Osteoblast (primary cell): ENCODE results near the gene ADORA1. TPM values are rescaled to one million over a fixed set of nuclear protein-coding genes. Genes with fewer than 3 reads are reported as not detected.

Source experiments
- DNase-seq: peaks from one replicate; pipeline ENCODE4 v3.0.0; 2011; ENCODE audit warnings: low spot score, mixed read lengths; ENCODE audit not compliant: insufficient read length; ENCODE audit errors: missing footprints
- H2AFZ ChIP-seq: 2 replicates; pipeline ENCODE4 v1.6.0; 2011; ENCODE audit warnings: mild to moderate bottlenecking, low read length
- H3K27ac ChIP-seq: 2 replicates; pipeline ENCODE4 v1.5.1; 2011; ENCODE audit warnings: mild to moderate bottlenecking, low read depth, low read length, moderate library complexity
- H3K27me3 ChIP-seq: 2 replicates; pipeline ENCODE4 v1.6.0; 2012; ENCODE audit warnings: mild to moderate bottlenecking, control low read depth, inconsistent platforms, low read length, moderate library complexity; ENCODE audit not compliant: insufficient read depth
- H3K36me3 ChIP-seq: 2 replicates; pipeline ENCODE4 v1.5.1; 2011; ENCODE audit warnings: mild to moderate bottlenecking, low read length, control low read depth, moderate library complexity; ENCODE audit not compliant: insufficient read depth
- H3K4me1 ChIP-seq: 2 replicates; pipeline ENCODE4 v1.5.1; 2011; ENCODE audit warnings: mild to moderate bottlenecking, low read length, control low read depth, moderate library complexity; ENCODE audit not compliant: insufficient read depth
- H3K4me2 ChIP-seq: 2 replicates; pipeline ENCODE4 v1.6.0; 2011; ENCODE audit warnings: mild to moderate bottlenecking, low read length; ENCODE audit not compliant: insufficient read depth
- H3K4me3 ChIP-seq: fragments of 200-600 bp; sonication (generic); 3 replicates; pipeline ENCODE4 v1.5.1; 2012; ENCODE audit warnings: mild to moderate bottlenecking, low read length, inconsistent platforms; ENCODE audit not compliant: insufficient read depth
- H3K79me2 ChIP-seq: 2 replicates; pipeline ENCODE4 v1.6.0; 2012; ENCODE audit warnings: mild to moderate bottlenecking, low read length, control low read depth, inconsistent platforms; ENCODE audit not compliant: insufficient read depth
- H3K9me3 ChIP-seq: 2 replicates; pipeline ENCODE4 v1.5.1; 2011; ENCODE audit warnings: low read depth, low read length, control low read depth
- H4K20me1 ChIP-seq: 2 replicates; pipeline ENCODE4 v1.6.0; 2012; ENCODE audit warnings: mild to moderate bottlenecking, low read length, control low read depth; ENCODE audit not compliant: insufficient read depth
- total RNA-seq: library from RNA; depleted of rRNA; stranded (reverse); fragments of >200 nt; gene quantifications from 2 replicates; pipeline ENCODE4 v1.2.3, GENCODE V29; 2012
- TF ChIP-seq, protein P1 (sequence below): IDR thresholded peaks from 2 replicates; pipeline ENCODE4 v1.5.1; 2011; ENCODE audit warnings: mild to moderate bottlenecking, low read depth, low read length, moderate library complexity; ENCODE audit errors: extremely low read depth

The ADORA1 gene
- total RNA-seq, 1 donor: 4.0 TPM

GRCh38 chr1:203124546-203125317, 2.8 kb upstream of the ADORA1 start:
- Histone ChIP-seq H3K4me3 (no peak overlapping the region), H3K79me2 (no peaks in the 10 kb centered on the region), H3K4me1 (peaks cover 11% of the 10 kb centered on the region), H2AFZ (no peak overlapping the region), H3K27me3 (peaks cover 33% of the 10 kb centered on the region), H3K27ac (no peak overlapping the region), H3K4me2 (no peak overlapping the region), H3K36me3 (no peaks in the 10 kb centered on the region), H3K9me3 (no peaks in the 10 kb centered on the region), H4K20me1 (no peaks in the 10 kb centered on the region)
- DNase-seq: peak; percentile 63
- TF ChIP-seq, protein P1, sequence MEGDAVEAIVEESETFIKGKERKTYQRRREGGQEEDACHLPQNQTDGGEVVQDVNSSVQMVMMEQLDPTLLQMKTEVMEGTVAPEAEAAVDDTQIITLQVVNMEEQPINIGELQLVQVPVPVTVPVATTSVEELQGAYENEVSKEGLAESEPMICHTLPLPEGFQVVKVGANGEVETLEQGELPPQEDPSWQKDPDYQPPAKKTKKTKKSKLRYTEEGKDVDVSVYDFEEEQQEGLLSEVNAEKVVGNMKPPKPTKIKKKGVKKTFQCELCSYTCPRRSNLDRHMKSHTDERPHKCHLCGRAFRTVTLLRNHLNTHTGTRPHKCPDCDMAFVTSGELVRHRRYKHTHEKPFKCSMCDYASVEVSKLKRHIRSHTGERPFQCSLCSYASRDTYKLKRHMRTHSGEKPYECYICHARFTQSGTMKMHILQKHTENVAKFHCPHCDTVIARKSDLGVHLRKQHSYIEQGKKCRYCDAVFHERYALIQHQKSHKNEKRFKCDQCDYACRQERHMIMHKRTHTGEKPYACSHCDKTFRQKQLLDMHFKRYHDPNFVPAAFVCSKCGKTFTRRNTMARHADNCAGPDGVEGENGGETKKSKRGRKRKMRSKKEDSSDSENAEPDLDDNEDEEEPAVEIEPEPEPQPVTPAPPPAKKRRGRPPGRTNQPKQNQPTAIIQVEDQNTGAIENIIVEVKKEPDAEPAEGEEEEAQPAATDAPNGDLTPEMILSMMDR: no peak

- Histone ChIP-seq H3K27ac (no peak overlapping the region), H2AFZ (no peak overlapping the region), H3K79me2 (no peaks in the 10 kb centered on the region), H3K36me3 (no peaks in the 10 kb centered on the region), H3K4me2 (no peak overlapping the region), H3K4me1 (peaks cover 11% of the 10 kb centered on the region), H3K27me3 (peaks cover 23% of the 10 kb centered on the region), H3K9me3 (no peaks in the 10 kb centered on the region), H4K20me1 (no peaks in the 10 kb centered on the region), H3K4me3 (no peak overlapping the region)
- peak; percentile 90 for DNase-seq
- TF ChIP-seq, protein P1: peak; percentile 63
These were observed 1.2 kb upstream of the ADORA1 start for GRCh38 chr1:203126151-203126865.

- no peaks in the 10 kb centered on the region for H3K79me2 ChIP-seq
- H3K27ac ChIP-seq: no peak overlapping the region
- H2AFZ ChIP-seq: no peak overlapping the region
These were observed 460 bp upstream of the ADORA1 start for GRCh38 chr1:203126866-203127665.

More at GRCh38 chr1:203126866-203127665, 460 bp upstream of the ADORA1 start:
- Histone ChIP-seq H3K36me3 (no peaks in the 10 kb centered on the region), H3K9me3 (no peaks in the 10 kb centered on the region), H3K4me2 (peak overlapping the region; percentile 90), H3K4me3 (peak overlapping the region; percentile 69), H3K4me1 (peaks cover 11% of the 10 kb centered on the region), H4K20me1 (no peaks in the 10 kb centered on the region), H3K27me3 (peaks cover 23% of the 10 kb centered on the region)
- TF ChIP-seq, protein P1: no peak
- DNase-seq: peak; percentile 74
